ENCODE data around the gene MTHFD2L. TPM values are rescaled to one million over a fixed set of nuclear protein-coding genes. Genes with fewer than 3 reads are reported as not detected.

Gene MTHFD2L
- total and polyA plus RNA-seq, 9 of the 15 experiments (the other 6 are each of a cell fraction or from before 2014, with no cell fraction given): 10.0 to 39.0 (median 26.0) TPM

DNA sequence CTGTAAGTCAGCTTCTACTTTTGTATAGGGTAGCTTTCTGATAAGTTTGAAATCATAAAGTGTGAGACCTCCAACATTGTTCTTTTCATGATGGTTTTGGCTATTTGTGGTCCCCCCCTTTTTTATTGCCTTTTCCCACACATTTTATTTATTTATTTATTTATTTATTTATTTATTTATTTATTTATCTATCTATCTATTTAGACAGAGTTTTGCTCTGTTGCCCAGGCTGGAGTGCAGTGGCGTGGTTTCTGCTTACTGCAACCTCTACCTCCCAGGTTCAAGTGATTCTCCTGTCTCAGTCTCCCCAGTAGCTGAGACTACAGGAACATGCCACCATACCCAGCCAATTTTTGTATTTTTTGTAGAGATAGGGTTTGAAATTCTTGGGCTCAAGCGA lies 9.7 kb upstream of the MTHFD2L start:
- no peak overlapping the region for H2AFZ ChIP-seq (ENCODE audit: low read depth, low read length)
- H3K4me1 ChIP-seq (replicated peaks in 1 of 2; ENCODE audit: control insufficient read depth in 2 of 2, insufficient read depth in 2 of 2, low read length in 2 of 2): no peaks in the 10 kb centered on the region
- BruUV-seq (replicated peaks): no TSS peak
- H3K79me2 ChIP-seq (ENCODE audit: control insufficient read depth, insufficient read depth, low read length): no peaks in the 10 kb centered on the region
- 43% methylated on average over 2 of the region's 2 CpGs for WGBS (ENCODE audit: insufficient coverage, low coverage, missing lambda C conversion rate)
- ATAC-seq: no peak
- ChIA-PET CTCF (ENCODE audit: low intra/inter-chr PET ratio) (no interaction called here), POLR2A (interaction anchor here (0.7 to 1.2 kb wide), 2 partner anchors 12 to 891 kb away, joined by 3 to 4 read pairs; no protein-coding TSS in a partner anchor)
- FAIRE-seq: no peak
- in situ Hi-C loops (cut with MboI) (loop anchor here (25.0 kb wide), 1 partner anchor 836 kb away; no protein-coding TSS in a partner anchor), intact Hi-C loops (cut with micrococcal nuclease) (no loop called here)
- no peaks in the 10 kb centered on the region for H4K20me1 ChIP-seq (replicated peaks; ENCODE audit: control insufficient read depth, insufficient read depth, low read length)
- DNase-seq (ENCODE audit: extremely low read depth in 1 of 4, low spot score in 3 of 4): no peak
- no peaks in the 10 kb centered on the region for H3K9me1 ChIP-seq (ENCODE audit: control insufficient read depth, insufficient read depth, low read length)
- H3K4me2 ChIP-seq (ENCODE audit: insufficient read depth, low read length): no peak overlapping the region
- no peak for TF ChIP-seq E2F3 (CRISPR knock-in tag; IDR thresholded peaks at IDR 0.05)
- TF ChIP-seq, protein P1, sequence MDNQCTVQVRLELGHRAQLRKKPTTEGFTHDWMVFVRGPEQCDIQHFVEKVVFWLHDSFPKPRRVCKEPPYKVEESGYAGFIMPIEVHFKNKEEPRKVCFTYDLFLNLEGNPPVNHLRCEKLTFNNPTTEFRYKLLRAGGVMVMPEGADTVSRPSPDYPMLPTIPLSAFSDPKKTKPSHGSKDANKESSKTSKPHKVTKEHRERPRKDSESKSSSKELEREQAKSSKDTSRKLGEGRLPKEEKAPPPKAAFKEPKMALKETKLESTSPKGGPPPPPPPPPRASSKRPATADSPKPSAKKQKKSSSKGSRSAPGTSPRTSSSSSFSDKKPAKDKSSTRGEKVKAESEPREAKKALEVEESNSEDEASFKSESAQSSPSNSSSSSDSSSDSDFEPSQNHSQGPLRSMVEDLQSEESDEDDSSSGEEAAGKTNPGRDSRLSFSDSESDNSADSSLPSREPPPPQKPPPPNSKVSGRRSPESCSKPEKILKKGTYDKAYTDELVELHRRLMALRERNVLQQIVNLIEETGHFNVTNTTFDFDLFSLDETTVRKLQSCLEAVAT (IDR thresholded peaks at IDR 0.05): no peak
- no peak for TF ChIP-seq ZBTB1 (CRISPR knock-in tag; IDR thresholded peaks at IDR 0.05; ENCODE audit: borderline replicate concordance, low read depth)
- TF ChIP-seq, protein P2, sequence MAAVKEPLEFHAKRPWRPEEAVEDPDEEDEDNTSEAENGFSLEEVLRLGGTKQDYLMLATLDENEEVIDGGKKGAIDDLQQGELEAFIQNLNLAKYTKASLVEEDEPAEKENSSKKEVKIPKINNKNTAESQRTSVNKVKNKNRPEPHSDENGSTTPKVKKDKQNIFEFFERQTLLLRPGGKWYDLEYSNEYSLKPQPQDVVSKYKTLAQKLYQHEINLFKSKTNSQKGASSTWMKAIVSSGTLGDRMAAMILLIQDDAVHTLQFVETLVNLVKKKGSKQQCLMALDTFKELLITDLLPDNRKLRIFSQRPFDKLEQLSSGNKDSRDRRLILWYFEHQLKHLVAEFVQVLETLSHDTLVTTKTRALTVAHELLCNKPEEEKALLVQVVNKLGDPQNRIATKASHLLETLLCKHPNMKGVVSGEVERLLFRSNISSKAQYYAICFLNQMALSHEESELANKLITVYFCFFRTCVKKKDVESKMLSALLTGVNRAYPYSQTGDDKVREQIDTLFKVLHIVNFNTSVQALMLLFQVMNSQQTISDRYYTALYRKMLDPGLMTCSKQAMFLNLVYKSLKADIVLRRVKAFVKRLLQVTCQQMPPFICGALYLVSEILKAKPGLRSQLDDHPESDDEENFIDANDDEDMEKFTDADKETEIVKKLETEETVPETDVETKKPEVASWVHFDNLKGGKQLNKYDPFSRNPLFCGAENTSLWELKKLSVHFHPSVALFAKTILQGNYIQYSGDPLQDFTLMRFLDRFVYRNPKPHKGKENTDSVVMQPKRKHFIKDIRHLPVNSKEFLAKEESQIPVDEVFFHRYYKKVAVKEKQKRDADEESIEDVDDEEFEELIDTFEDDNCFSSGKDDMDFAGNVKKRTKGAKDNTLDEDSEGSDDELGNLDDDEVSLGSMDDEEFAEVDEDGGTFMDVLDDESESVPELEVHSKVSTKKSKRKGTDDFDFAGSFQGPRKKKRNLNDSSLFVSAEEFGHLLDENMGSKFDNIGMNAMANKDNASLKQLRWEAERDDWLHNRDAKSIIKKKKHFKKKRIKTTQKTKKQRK (IDR thresholded peaks at IDR 0.05; ENCODE audit: borderline replicate concordance, low read depth, low read length): no peak
- TF ChIP-seq PHTF2 (CRISPR knock-in tag; IDR thresholded peaks at IDR 0.05): no peak
- TF ChIP-seq MCM3 (IDR thresholded peaks at IDR 0.05): no peak
- TF ChIP-seq FOS (IDR thresholded peaks at IDR 0.05; ENCODE audit: extremely low read depth, insufficient read length): no peak
- TF ChIP-seq GTF2E2 (tag; IDR thresholded peaks at IDR 0.05): no peak
- TF ChIP-seq GTF2A2 (tag; IDR thresholded peaks at IDR 0.05): no peak
- TF ChIP-seq SMC3 (conservative IDR thresholded peaks at IDR 0.05; ENCODE audit: insufficient read depth, low read depth, low read length): no peak
- H3K4me3 ChIP-seq: no peak overlapping the region
- no peak overlapping the region for H3K9ac ChIP-seq (ENCODE audit: insufficient read depth in 1 of 2, low read depth in 2 of 2, low read length in 2 of 2)
- H3K27me3 ChIP-seq (ENCODE audit: control insufficient read depth in 2 of 2, insufficient read depth in 2 of 2, low read length in 2 of 2): no peaks in the 10 kb centered on the region
- H3K36me3 ChIP-seq (ENCODE audit: control insufficient read depth, insufficient read depth, low read length): no peaks in the 10 kb centered on the region
- no peak overlapping the region for H3K27ac ChIP-seq (ENCODE audit: extremely low read depth, low read depth, low read length)
- peaks cover 2% of the 10 kb centered on the region for H3K9me3 ChIP-seq (replicated peaks; ENCODE audit: control insufficient read depth, insufficient read depth, low read depth, low read length)

Measured in K562 (cell line).